ENCODE data around the gene DISC1.

DNA sequence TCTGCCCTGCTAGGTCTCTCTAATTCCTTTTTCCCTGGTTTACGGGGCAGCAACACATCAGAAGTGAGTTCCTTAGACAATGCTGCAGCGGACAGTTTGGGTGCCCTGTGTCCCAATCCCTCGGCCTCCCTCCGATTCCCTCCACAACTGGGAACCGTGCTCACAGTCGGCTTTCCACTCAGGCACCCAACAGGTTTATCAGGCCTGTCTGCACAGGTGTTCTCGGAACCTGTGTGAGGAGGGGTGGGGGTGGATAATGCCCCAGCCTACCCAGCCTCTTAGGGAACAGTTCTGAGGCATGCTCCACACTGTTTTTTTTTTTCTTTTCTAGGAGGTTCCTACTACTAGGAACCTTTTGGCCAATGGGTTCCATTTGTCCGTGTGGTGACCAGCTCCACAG is 131.2 kb downstream of the DISC1 start:
- TF ChIP-seq, protein P1, sequence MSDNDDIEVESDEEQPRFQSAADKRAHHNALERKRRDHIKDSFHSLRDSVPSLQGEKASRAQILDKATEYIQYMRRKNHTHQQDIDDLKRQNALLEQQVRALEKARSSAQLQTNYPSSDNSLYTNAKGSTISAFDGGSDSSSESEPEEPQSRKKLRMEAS (IDR thresholded peaks at IDR 0.05), result no peak
- TF ChIP-seq, protein P2, sequence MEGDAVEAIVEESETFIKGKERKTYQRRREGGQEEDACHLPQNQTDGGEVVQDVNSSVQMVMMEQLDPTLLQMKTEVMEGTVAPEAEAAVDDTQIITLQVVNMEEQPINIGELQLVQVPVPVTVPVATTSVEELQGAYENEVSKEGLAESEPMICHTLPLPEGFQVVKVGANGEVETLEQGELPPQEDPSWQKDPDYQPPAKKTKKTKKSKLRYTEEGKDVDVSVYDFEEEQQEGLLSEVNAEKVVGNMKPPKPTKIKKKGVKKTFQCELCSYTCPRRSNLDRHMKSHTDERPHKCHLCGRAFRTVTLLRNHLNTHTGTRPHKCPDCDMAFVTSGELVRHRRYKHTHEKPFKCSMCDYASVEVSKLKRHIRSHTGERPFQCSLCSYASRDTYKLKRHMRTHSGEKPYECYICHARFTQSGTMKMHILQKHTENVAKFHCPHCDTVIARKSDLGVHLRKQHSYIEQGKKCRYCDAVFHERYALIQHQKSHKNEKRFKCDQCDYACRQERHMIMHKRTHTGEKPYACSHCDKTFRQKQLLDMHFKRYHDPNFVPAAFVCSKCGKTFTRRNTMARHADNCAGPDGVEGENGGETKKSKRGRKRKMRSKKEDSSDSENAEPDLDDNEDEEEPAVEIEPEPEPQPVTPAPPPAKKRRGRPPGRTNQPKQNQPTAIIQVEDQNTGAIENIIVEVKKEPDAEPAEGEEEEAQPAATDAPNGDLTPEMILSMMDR (IDR thresholded peaks at IDR 0.05 in 2 of 3, conservative IDR thresholded peaks at IDR 0.05 in 1 of 3; ENCODE audit: borderline replicate concordance in 1 of 3, insufficient read depth in 1 of 3, low read depth in 2 of 3, low read length in 2 of 3), result no peak
- TF ChIP-seq POLR2AphosphoS5 (IDR thresholded peaks at IDR 0.05; ENCODE audit: low read depth, low read length) (no peak), YY1 (IDR thresholded peaks at IDR 0.05; ENCODE audit: extremely low read depth, insufficient replicate concordance, low read depth, low read length) (no peak), TCF7L2 (IDR thresholded peaks at IDR 0.05; ENCODE audit: borderline replicate concordance, extremely low read depth, insufficient read depth, insufficient read length) (no peak), POLR2A (IDR thresholded peaks at IDR 0.05; ENCODE audit: borderline replicate concordance, extremely low read depth, insufficient read depth, insufficient read length) (no peak), EZH2 (IDR thresholded peaks at IDR 0.05) (no peak), RAD21 (IDR thresholded peaks at IDR 0.05; ENCODE audit: low read depth) (no peak), JUND (IDR thresholded peaks at IDR 0.05) (no peak), CBX3 (IDR thresholded peaks at IDR 0.05; ENCODE audit: low read depth) (no peak)
- TF ChIP-seq, protein P3, sequence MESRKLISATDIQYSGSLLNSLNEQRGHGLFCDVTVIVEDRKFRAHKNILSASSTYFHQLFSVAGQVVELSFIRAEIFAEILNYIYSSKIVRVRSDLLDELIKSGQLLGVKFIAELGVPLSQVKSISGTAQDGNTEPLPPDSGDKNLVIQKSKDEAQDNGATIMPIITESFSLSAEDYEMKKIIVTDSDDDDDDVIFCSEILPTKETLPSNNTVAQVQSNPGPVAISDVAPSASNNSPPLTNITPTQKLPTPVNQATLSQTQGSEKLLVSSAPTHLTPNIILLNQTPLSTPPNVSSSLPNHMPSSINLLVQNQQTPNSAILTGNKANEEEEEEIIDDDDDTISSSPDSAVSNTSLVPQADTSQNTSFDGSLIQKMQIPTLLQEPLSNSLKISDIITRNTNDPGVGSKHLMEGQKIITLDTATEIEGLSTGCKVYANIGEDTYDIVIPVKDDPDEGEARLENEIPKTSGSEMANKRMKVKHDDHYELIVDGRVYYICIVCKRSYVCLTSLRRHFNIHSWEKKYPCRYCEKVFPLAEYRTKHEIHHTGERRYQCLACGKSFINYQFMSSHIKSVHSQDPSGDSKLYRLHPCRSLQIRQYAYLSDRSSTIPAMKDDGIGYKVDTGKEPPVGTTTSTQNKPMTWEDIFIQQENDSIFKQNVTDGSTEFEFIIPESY (IDR thresholded peaks at IDR 0.05; ENCODE audit: extremely low read depth, insufficient replicate concordance, low read length), result no peak
- TF ChIP-seq, protein P4, sequence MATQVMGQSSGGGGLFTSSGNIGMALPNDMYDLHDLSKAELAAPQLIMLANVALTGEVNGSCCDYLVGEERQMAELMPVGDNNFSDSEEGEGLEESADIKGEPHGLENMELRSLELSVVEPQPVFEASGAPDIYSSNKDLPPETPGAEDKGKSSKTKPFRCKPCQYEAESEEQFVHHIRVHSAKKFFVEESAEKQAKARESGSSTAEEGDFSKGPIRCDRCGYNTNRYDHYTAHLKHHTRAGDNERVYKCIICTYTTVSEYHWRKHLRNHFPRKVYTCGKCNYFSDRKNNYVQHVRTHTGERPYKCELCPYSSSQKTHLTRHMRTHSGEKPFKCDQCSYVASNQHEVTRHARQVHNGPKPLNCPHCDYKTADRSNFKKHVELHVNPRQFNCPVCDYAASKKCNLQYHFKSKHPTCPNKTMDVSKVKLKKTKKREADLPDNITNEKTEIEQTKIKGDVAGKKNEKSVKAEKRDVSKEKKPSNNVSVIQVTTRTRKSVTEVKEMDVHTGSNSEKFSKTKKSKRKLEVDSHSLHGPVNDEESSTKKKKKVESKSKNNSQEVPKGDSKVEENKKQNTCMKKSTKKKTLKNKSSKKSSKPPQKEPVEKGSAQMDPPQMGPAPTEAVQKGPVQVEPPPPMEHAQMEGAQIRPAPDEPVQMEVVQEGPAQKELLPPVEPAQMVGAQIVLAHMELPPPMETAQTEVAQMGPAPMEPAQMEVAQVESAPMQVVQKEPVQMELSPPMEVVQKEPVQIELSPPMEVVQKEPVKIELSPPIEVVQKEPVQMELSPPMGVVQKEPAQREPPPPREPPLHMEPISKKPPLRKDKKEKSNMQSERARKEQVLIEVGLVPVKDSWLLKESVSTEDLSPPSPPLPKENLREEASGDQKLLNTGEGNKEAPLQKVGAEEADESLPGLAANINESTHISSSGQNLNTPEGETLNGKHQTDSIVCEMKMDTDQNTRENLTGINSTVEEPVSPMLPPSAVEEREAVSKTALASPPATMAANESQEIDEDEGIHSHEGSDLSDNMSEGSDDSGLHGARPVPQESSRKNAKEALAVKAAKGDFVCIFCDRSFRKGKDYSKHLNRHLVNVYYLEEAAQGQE (IDR thresholded peaks at IDR 0.05; ENCODE audit: low read depth), result no peak
